Stimulated activated CD4-positive, alpha-beta T cell treated with anti-CD3 and anti-CD28 coated beads, TNF-alpha, amount 100 ng/mL, for 48 hours (primary cell): ENCODE data around the gene POM121.
"Not testable (repeated sequence)": the region's sequence is repeated elsewhere in the genome, so short reads cannot be mapped to it uniquely, and the experiment has no call there.

Experiments used
- DNase-seq, 3 donors: peaks; one replicate each; pipeline ENCODE4 v3.0.0-alpha.2; 2020; ENCODE audit warnings: low read depth in 3 of 3

The POM121 gene

DNA sequence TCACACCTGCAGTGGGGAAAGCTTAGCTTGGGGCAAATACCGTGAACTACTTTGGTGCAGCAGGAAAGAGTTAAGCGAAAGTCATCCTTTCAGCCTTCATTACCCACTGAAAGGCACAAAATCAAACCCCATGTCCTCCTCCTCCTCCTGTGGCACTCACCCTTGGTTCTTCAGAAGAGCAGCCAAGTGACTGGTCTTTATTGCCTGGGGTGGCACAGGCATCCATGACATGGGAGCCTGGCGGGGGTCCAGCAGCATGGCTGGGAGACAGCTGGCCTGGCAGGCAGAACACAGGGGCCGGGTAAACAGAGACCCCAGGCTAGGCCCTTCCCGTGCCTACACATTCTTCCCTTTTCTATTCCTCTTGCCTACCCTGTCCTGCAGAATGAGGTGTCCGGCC, 24.8 kb downstream of the POM121 start:
- DNase-seq = not testable (repeated sequence)

GRCh38 chr7:72950432-72950831, 25.5 kb downstream of the POM121 start:
- not testable (repeated sequence) for DNase-seq

GRCh38 chr7:72953901-72954562, 29.1 kb downstream of the POM121 start:
- DNase-seq = not testable (repeated sequence)

- not testable (repeated sequence) for DNase-seq
Measured at GRCh38 chr7:72954563-72955198, 29.8 kb downstream of the POM121 start.

DNA sequence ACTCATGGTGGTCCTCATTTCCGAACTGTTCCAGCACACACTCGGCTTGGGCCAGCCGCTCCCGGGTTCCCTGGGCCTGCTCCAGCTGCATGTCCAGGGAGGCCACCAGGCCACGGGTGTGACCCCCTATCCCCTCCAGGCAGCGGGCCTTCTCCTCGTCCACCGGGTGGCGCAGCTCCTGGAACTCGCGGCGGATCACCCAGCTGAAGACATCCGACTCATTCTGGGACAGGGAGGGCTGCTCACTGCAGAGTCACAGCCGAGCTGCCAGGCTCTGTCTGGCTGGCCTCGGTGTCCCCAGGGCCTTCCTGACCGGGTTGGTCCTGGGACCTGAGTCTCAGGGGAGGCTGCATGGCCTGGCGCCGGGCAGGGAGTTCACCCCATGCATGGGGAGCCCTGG, 35.1 kb downstream of the POM121 start:
- not testable (repeated sequence) for DNase-seq

DNA sequence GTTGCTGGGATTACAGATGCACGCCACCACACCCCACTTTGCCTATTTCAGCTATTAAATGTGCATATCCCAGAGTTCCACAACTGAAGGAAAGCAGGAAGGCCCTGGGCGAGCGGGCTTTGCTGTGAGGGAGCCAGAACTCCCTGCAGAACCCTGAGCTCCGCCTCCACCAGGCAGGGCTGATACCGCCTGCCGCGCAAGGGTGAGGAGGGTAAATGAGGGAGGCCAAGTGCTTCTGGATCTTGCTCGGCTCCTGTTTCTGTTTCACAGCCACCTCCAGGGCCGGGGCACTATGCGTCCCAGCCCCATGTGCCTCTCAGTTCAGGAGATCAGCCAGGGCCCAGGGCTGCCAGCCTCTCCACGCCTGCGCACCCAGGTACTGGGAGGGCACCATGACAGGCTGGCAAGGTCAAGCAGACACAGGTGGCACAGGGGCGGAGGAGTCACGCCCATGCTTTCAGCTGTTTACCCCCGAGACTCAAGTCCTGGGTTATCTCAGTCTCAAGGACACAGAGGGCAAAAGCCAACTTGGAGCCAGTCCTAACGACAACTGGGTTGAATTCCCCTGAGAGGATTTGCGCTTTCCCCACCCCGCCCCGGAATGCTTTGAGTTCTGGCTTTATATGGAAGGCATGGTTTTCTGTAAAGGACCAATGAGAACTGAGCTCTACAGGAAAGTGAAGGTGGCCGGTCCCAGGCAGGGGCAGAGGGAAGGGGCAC, 35.9 kb downstream of the POM121 start:
- DNase-seq = not testable (repeated sequence)

- DNase-seq = not testable (repeated sequence)
Measured at GRCh38 chr7:72961346-72961650, 36.4 kb downstream of the POM121 start.

GRCh38 chr7:72963056-72963455, 38.2 kb downstream of the POM121 start:
- not testable (repeated sequence) for DNase-seq

DNA sequence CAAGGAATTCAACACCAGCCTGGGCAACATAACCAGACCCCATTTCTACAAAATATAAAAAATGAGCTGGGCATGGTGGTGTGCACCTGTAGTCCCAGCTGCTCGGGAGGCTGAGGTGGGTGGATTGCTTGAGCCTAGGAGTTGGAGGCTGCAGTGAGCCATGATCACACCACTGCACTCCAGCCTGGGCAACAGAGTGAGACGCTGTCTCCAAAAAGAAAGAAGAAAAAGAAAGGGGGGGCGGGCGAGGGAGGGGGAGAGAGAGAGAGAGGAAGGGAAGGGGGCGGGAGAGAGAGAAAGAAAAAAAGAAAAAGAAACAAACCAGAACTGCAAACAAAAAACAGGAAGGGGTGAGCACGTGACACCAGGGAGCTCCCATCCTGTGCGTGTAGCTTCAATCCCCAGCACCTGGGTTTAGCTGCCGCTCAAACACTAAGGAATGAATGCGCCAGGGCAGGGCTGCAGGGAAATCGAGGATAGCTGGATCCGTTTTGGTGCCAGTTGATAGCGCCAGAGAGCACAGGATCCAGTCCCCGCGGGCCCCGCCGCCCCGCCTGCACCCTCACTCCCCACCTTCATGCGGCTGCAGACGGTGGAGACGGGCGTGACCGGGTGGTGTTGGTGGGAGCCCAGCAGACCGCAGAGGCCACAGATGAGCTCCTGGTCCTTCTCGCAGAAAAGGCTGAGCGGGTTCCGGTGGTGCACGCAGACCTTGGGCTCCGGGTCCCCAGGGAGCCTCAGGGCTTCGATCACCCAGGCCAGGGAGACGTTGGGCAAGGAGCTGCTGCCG, 40.5 kb downstream of the POM121 start:
- DNase-seq = not testable (repeated sequence)

GRCh38 chr7:72966892-72967291, 42.0 kb downstream of the POM121 start:
- not testable (repeated sequence) for DNase-seq

- DNase-seq = not testable (repeated sequence)
Measured at GRCh38 chr7:72968980-72969516, 44.2 kb downstream of the POM121 start, which contains the start of gene TRIM74. TSS of gene TRIM74 (minus strand) at chr7:72969466. CDS start at chr7:72966157, 3,309 bp downstream.

- not testable (repeated sequence) for DNase-seq
Measured at GRCh38 chr7:72969688-72970087, 44.8 kb downstream of the POM121 start.

GRCh38 chr7:72971505-72971904, 46.6 kb downstream of the POM121 start:
- DNase-seq = not testable (repeated sequence)

DNA sequence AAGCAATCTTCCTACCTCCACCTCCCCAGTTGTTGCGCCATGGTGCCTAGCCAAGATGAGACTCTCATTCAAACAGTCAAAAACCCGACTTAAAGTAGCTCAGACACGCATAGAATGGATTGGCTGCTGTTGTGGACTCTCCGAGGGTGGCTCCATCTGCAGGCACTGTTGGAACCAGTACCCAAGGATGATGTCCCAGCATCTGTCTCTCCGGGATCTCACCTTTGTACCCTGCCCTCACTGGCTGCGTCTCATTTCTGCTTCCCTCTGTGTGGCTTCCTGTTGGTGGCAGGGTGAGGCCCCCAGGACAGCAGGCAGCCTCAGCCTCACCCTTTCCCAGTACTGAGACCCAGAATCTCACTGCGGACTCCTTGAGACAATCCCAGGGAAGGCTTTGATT, 49.9 kb downstream of the POM121 start:
- not testable (repeated sequence) for DNase-seq

- DNase-seq = not testable (repeated sequence)
Measured at GRCh38 chr7:72975656-72976286, 50.9 kb downstream of the POM121 start.

DNA sequence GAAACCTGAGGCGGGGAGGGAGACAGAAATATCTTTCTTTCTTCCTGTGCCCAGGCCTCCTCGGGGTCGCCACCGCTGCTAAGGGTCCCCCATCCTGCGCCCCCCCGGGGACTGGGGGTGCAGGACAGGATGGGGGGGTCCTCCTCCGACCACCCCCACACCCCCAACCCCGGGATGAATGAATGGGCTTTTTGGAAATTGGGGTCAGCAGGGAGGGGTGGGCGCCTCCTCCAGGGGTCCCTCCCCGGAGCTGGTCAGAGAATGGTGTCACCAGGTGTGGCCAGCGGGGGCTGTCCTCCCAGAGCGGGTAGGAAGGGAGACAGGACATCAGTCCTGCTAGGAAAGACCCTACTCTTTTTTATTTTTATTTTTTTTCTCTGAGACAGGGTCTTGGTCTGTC, 51.5 kb downstream of the POM121 start:
- DNase-seq = not testable (repeated sequence)

DNA sequence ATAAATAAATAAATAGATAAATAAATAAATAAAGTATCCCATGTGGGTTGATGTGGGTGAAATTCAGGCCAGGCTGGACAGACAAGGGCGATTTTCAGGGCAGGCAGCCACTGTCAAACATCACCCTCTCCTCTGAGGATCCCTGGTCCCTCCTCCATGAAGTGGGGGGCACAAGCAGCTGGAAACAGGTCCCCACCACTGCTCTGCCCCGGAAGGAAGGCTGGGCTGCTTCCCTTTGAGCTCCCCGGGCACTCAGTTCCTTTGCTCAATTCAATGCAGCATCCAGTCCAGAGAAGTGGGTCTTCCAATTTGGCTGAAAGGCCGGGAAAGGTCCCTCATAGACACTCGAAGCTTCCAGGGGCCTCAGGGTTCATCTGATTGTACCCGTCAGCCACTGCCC, 55.5 kb downstream of the POM121 start:
- DNase-seq = not testable (repeated sequence)

DNA sequence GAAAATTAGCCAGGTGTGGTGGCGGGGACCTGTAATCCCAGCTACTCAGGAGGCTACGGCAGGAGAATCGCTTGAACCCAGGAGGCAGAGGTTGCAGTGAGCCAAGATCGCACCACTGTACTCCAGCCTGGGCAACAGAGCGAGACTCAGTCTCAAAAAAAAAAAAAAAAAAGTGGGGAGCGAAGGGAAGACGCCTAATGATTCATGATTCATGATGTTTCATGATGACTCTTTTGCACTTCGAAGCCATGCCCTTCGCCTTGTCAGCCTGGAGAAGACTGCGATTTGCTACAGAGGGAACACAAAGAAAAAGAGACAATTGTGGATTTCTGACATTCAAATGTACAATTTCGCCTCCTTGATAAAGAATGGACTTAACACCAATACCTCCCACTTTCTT, 57.2 kb downstream of the POM121 start:
- not testable (repeated sequence) for DNase-seq

GRCh38 chr7:72990146-72990913, 65.4 kb downstream of the POM121 start:
- not testable (repeated sequence) for DNase-seq

DNA sequence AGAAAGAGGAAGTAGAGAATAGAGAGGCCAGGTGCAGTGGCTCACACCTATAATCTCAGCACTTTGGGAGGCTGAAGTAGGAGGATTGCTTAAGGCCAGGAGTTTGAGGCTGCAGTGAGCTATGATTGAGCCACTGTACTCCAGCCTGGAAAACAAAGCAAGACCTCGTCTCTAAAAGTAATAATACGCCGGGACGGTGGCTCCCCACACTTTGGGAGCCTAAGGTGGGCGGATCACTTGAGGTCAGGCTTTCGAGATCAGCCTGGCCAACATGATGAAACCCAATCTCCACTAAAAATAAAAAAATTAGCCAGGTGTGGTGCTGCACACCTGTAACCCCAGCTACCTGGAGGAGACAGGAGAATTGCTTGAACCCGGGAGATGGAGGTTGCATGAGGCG, 70.6 kb downstream of the POM121 start:
- not testable (repeated sequence) for DNase-seq
